ENCODE results near the gene SDHD. TPM values are rescaled to one million over a fixed set of nuclear protein-coding genes. Genes with fewer than 3 reads are reported as not detected.

Gene SDHD
- total RNA-seq, 1 donor from 2014 or later = 46.9 TPM

GRCh38 chr11:112096194-112096593, 9.5 kb downstream of the SDHD start:
- no peak for TF ChIP-seq CTCF (IDR thresholded peaks at IDR 0.05; ENCODE audit: unreplicated experiment)
- Mint-ChIP-seq H3K27me3 (no peaks in the 10 kb centered on the region), H3K36me3 (ENCODE audit: insufficient read depth) (peaks cover 11% of the 10 kb centered on the region), H3K9me3 (ENCODE audit: low read depth) (no peaks in the 10 kb centered on the region), H3K4me3 (ENCODE audit: low read depth) (no peak overlapping the region), H3K4me1 (ENCODE audit: low read depth) (no peaks in the 10 kb centered on the region), H3K27ac (no peak overlapping the region)
- no peak for DNase-seq (ENCODE audit: low spot score, unreplicated experiment)

GRCh38 chr11:112097734-112098528, 11.3 kb downstream of the SDHD start:
- Mint-ChIP-seq H3K9me3 (ENCODE audit: low read depth) (no peaks in the 10 kb centered on the region), H3K27me3 (no peaks in the 10 kb centered on the region), H3K27ac (no peak overlapping the region), H3K4me3 (ENCODE audit: low read depth) (no peak overlapping the region), H3K36me3 (ENCODE audit: insufficient read depth) (peaks cover 2% of the 10 kb centered on the region), H3K4me1 (ENCODE audit: low read depth) (no peaks in the 10 kb centered on the region)
- no peak for DNase-seq (ENCODE audit: low spot score, unreplicated experiment)
- TF ChIP-seq CTCF (IDR thresholded peaks at IDR 0.05; ENCODE audit: unreplicated experiment) = no peak

GRCh38 chr11:112100462-112100861, 13.8 kb downstream of the SDHD start:
- TF ChIP-seq CTCF (IDR thresholded peaks at IDR 0.05; ENCODE audit: unreplicated experiment) = no peak
- H3K27ac Mint-ChIP-seq = no peak overlapping the region
- no peak overlapping the region for H3K4me3 Mint-ChIP-seq (ENCODE audit: low read depth)
- no peaks in the 10 kb centered on the region for H3K27me3 Mint-ChIP-seq
- no peaks in the 10 kb centered on the region for H3K36me3 Mint-ChIP-seq (ENCODE audit: insufficient read depth)
- no peak for DNase-seq (ENCODE audit: low spot score, unreplicated experiment)
- no peaks in the 10 kb centered on the region for H3K9me3 Mint-ChIP-seq (ENCODE audit: low read depth)
- H3K4me1 Mint-ChIP-seq (ENCODE audit: low read depth) = no peaks in the 10 kb centered on the region

GRCh38 chr11:112103446-112103845, 16.8 kb downstream of the SDHD start:
- TF ChIP-seq CTCF (IDR thresholded peaks at IDR 0.05; ENCODE audit: unreplicated experiment) = no peak
- H3K27ac Mint-ChIP-seq = no peak overlapping the region
- H3K4me1 Mint-ChIP-seq (ENCODE audit: low read depth) = no peaks in the 10 kb centered on the region
- H3K36me3 Mint-ChIP-seq (ENCODE audit: insufficient read depth) = no peaks in the 10 kb centered on the region
- no peaks in the 10 kb centered on the region for H3K9me3 Mint-ChIP-seq (ENCODE audit: low read depth)
- H3K4me3 Mint-ChIP-seq (ENCODE audit: low read depth) = no peak overlapping the region
- no peaks in the 10 kb centered on the region for H3K27me3 Mint-ChIP-seq
- DNase-seq (ENCODE audit: low spot score, unreplicated experiment) = no peak

GRCh38 chr11:112106070-112106469, 19.4 kb downstream of the SDHD start:
- Mint-ChIP-seq H3K9me3 (ENCODE audit: low read depth) (peaks cover 7% of the 10 kb centered on the region), H3K36me3 (ENCODE audit: insufficient read depth) (peaks cover 2% of the 10 kb centered on the region), H3K27ac (no peak overlapping the region), H3K4me3 (ENCODE audit: low read depth) (no peak overlapping the region), H3K27me3 (no peaks in the 10 kb centered on the region), H3K4me1 (ENCODE audit: low read depth) (no peaks in the 10 kb centered on the region)
- DNase-seq (ENCODE audit: low spot score, unreplicated experiment) = no peak
- TF ChIP-seq CTCF (IDR thresholded peaks at IDR 0.05; ENCODE audit: unreplicated experiment) = no peak

Data from progenitor cell of endocrine pancreas (in vitro differentiated cells).